Astrocyte (in vitro differentiated cells and primary cell): Measurements from ENCODE around the gene RAD51B.

Experiments
- CTCF ChIP-seq: IDR thresholded peaks from 2 replicates; pipeline ENCODE4 v1.5.1; 2011; ENCODE audit warnings: low read depth, mild to moderate bottlenecking, inconsistent platforms, low read length, moderate library complexity; ENCODE audit not compliant: insufficient read depth
- EZH2 ChIP-seq: IDR thresholded peaks from 2 replicates; pipeline ENCODE4 v1.6.1; 2012; ENCODE audit warnings: mild to moderate bottlenecking, low read length, inconsistent platforms; ENCODE audit not compliant: insufficient read depth

- TF ChIP-seq CTCF (no peak), EZH2 (no peak)
These were observed 784.8 kb downstream of the RAD51B start for GRCh38 chr14:68604361-68604730.
